Measurements from ENCODE around the gene PHLDB1. TPM values are rescaled to one million over a fixed set of nuclear protein-coding genes. Genes with fewer than 3 reads are reported as not detected.

Gene PHLDB1
- total RNA-seq, 1 donor from 2014 or later = 93.1 TPM

Other genes starting within 250 kb of the PHLDB1 start
- 46.5 TPM for gene UBE4A, start 248.0 kb upstream of the PHLDB1 start, total RNA-seq
- gene ATP5MG, start 206.0 kb upstream of the PHLDB1 start, total RNA-seq = 174 TPM
- gene KMT2A, start 171.1 kb upstream of the PHLDB1 start, total RNA-seq = 106 TPM
- 0.60 TPM for gene TTC36, start 80.1 kb upstream of the PHLDB1 start, total RNA-seq
- gene TMEM25, start 76.4 kb upstream of the PHLDB1 start, total RNA-seq = 27.9 TPM
- 26.7 TPM for gene IFT46, start 41.7 kb upstream of the PHLDB1 start, total RNA-seq
- 118 TPM for gene ARCN1, start 35.2 kb upstream of the PHLDB1 start, total RNA-seq
- gene TREH, start 72.0 kb downstream of the PHLDB1 start, total RNA-seq = 0.44 TPM
- gene DDX6, start 183.5 kb downstream of the PHLDB1 start, total RNA-seq = 174 TPM